ENCODE measurements around the gene NHLRC1. TPM values are rescaled to one million over a fixed set of nuclear protein-coding genes. Genes with fewer than 3 reads are reported as not detected.
A peak's percentile ranks its signal among the peaks of the same experiment; 100 is the strongest.

NHLRC1 gene
- total RNA-seq, 2 donors from 2014 or later = 2.3 TPM

DNA sequence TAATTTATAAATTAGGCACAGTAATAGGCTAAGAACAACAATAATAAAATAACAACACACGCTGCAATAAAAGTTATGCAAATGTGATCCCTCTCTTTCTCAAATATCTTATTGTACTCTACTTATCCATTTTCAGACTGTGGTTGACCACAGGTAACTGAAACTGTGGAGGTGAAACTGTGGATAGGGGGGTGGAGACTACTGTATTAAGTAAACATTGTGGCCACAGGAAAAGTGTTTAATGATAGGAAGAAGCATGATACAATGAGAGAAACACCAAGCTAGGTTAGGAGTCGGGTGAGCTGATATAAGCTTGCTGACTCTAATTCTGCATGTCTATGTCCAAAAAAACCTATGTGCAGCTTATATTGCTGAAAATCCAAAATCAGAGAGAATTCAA lies 23.0 kb downstream of the NHLRC1 start:
- intact Hi-C loops (cut with DNase I, micrococcal nuclease) = no loop called here
- no peak for DNase-seq
- no peak for ATAC-seq

DNA sequence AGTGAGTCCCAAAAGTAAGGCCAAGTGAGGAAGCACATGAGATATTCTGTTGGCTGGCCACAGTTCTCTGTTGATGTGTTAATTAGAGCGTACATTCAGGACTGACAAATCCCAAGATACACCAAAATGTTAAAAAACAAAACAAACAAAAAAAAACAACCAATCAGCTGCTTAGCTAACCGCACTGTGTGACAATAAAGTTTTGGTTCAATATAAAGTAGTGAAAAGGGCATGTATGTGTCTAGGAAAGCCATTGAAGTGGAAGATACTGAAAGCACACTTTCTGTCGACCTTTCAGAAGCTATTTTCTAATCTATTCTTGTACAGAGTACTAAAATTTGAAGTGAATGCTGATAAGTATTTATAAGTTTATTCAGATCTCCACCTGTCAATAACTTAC lies 26.1 kb downstream of the NHLRC1 start:
- ATAC-seq = no peak
- intact Hi-C loops (cut with DNase I, micrococcal nuclease) = no loop called here
- no peak for DNase-seq

DNA sequence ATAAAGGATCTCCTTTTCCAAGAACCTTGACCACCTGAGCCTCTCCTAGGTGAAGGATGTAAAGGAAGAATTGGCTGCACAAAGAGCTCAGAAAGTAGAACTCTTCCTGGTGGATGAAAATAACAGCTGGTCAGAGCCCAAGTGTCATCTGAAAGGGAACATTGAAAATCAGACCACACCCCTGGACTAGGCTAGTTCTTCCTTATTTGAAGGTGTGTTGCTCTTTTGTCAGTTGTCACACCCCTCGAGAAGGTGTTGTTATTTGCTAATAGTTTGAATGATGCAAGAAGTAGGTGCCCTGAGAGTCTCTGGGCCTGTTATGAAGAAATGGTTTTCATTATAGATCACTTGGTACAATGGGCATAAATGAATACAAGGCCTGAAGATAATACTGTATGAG lies 31.1 kb downstream of the NHLRC1 start:
- ATAC-seq = peak; percentile 98
- intact Hi-C loops (cut with DNase I, micrococcal nuclease) = no loop called here
- no peak for DNase-seq

DNA sequence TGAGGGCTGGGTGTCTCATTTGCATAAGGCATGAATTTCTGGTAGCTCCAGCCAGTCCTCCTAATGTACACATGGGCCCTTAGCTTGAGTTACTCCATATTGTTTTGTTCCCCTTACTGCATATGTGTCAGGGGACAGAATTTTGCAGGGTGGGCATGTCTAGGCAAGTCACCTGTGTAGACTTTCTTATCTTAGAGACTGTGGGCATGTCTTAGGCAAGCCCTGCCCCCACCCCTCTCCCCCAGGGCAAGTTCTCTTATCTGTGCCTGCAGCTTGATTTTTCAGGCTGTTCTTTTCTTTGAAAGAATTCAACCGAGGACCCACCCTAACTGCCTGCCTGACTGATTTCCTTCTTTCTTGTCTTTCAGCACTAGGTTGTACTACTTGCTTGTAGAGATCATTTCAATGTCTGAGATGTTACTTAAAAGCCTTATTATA lies 32.1 kb downstream of the NHLRC1 start:
- intact Hi-C loops (cut with DNase I, micrococcal nuclease) = no loop called here
- no peak for ATAC-seq

DNA sequence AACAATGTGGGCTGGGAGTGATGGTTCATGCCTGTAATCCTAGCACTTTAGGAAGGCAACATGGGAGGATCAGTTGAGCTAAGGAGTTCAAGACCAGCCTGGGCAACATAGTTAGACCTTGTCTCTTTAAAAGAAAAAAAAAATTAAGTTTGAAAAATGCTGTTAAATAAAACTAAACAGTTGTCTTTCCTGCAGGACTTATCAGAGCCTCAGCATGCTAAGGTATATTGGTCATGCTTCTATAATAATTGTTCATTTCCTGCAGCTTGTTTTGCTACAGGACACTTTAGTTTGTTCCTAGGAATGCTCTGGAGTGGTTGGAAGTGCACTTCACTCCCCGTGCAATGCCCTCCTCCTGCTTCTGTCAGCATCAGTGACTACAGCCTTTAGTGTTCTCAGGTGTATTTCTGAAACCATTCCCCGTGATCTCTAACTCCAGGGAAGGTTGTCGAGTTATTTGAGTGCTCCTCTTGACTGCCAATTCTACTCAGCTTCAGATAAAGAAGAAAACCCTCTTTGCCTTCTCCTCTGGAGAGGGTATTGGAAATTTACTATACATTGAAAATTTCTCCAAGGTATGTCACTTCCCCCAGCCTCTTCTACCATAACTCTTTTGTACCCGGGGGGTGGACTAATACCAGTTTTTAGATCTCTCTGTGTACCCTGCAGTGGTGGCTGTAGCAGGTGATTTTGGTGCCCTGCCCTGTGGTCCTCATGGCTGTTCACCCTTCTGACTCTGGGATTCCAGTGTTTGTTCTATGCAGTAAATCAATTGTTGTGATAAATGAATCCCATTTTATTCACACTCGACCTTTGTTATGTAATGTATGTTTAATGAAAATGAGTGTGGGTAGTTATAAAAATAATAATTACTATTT lies 33.8 kb downstream of the NHLRC1 start:
- ATAC-seq = no peak
- DNase-seq = no peak
- intact Hi-C loops (cut with DNase I, micrococcal nuclease) = no loop called here

More for the DNA sequence above, 32.1 kb downstream of the NHLRC1 start:
- no peak for DNase-seq

DNA sequence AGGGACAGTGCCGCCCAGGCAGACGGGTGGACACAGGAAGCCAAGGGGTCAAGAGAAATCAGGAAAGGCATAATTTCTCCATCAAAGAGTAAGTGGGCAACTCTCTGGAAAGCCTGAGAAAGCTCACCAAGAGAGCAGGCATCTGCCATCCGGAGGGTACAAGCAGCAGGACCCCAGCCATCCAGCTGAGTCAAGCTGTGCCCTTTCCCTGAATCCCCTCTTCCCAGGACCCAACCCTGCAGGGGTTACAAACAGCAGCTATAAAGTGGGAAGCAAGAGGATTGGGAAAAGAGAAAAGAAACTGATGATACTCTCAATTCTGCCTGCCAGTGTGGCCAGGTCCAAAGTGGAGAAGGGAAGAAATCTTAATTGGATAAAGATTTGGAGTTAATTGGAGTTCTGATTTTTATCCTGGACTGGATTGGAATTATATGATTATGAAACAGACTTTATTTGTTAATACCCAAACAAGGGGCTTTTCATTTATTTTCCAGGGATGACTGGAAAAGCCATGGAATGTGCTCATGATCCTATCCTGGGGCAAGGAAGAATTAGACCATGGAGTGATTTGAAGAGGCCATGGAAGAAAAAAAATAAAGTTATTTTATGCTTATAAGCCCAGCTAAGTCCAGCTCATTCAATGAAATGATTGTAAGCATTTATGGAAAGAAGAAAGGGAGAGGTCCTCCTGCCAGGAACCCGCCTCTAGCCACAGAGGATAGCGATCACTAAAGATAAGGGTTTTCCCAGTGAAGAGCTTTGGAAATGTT lies 34.9 kb downstream of the NHLRC1 start:
- no peak for DNase-seq
- intact Hi-C loops (cut with DNase I, micrococcal nuclease) = no loop called here
- no peak for ATAC-seq

DNA sequence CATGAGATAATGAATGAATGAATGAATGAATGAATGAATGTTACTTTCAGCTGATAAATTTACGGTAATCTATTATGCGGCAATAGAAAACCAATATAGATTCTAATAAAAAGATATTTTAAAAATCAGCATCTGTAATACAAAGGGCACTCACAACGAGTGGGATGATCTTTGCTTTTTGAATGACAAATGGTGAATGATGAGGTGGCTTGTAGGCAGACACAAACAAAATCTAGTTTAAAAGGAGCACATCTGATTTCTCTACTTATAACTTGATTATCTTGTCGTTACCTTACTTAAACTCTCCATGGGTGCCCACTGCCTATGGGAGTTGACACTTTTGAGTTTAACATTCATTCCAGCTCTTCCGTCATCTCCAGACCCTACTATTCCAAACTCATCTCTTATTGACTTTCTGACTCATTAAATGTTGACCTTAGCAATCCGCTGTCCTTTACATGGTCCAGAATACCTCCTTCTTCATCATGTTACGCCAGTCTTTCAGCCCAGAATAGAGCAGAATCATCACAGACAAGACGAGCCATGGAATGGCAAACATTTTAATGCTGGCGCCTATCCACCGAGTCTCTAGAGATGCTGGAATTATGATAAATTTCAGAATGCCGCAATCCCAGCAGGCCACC lies 41.3 kb downstream of the NHLRC1 start:
- intact Hi-C loops (cut with DNase I, micrococcal nuclease) = no loop called here
- no peak for ATAC-seq

DNA sequence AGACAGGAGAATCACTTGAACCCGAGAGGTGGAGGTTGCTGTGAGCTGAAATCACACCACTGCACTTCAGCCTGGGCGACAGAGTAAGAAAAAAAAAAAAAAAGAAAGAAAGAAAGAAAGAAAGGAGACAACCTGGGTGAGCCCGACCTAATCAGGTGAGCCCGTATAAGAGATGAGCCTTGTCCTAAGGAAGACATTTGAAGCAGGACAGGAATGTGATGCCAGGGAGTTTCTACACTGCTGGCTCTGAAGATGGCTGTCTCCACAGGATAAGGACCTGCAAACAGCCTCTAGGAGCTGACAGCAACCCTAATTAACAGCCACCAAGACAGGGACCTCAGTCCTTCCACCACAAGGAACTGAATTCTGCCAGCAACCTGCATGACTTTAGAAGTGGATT lies 41.9 kb downstream of the NHLRC1 start:
- ATAC-seq (no peak), DNase-seq (no peak)
- intact Hi-C loops (cut with DNase I, micrococcal nuclease) = no loop called here

More for the DNA sequence above, 41.3 kb downstream of the NHLRC1 start:
- no peak for DNase-seq

DNA sequence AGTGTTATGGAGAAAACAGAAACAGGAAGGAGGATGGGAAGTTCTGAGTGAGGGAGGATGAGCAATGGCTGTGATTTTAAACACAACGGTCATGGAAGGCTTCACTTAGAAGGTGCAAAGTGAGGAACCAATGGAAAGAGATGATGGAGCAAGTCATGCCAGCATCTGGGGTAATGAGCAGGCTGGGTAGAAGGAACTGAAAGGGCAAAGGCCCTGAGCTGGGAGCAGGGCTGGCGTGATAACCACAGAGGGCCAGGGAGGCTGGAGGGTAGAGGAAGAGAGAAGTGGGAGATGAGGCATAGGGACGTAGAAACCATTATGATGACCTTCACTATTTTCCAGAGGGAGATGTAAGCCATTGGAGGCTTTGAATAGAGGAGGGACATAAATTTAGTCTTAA lies 43.6 kb downstream of the NHLRC1 start:
- intact Hi-C loops (cut with DNase I, micrococcal nuclease) = no loop called here
- no peak for DNase-seq
- ATAC-seq = no peak

DNA sequence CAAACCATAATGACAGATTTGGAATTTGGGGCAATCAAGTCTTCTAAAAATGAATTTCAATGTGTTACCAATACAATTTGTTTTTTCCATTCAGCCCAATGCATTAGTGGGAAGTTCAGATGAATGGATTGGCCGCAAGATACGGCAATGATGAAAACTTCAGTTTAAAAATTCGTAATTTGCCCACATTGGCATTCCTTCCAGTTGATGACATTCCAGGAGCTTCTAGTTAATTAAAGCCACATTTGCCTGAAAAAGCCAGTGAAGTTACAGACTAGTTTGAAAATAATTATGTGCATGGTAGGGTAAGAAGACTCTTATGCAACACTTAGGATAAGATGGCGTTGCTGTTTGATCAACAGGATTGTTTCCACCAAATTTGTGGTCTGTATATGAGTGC lies 46.2 kb downstream of the NHLRC1 start:
- ATAC-seq (no peak), DNase-seq (no peak)
- intact Hi-C loops (cut with DNase I, micrococcal nuclease) = no loop called here

DNA sequence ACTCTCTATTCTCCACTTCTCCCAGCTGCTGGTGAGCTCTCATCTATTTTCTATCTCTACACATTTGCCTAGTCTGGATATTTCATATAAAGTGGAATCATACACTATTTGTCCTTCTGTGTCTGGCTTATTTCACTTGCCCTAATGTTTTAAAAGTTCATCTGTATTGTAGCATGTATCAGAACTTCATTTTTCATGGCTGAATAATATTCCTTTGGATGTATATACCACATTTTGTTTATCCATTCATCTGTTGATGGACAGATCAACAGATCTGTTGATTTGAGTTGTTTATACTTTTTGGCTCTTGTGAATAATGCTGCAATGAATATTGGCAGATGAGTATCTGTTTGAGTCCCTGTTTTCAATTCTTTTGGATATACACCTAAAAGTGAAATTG lies 49.6 kb downstream of the NHLRC1 start:
- intact Hi-C loops (cut with DNase I, micrococcal nuclease) = no loop called here
- no peak for ATAC-seq
- no peak for DNase-seq

DNA sequence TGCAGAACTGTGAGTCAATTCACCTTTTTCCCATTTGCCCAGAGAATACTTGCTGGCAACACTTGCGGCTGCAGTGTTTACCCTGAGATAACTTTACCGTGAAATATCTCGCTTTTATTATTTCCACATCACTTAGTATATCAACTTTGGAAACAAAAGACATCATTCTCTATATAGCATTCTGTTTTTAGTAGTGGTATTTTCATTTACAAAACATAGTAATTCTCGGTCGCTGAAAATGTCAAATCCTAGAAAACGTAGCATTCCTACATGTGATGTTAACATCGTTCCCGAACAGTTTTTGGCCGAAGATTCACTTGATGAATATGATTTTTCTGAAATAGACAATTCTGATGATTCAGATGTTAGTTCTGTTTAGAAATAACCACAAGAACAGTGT lies 52.0 kb downstream of the NHLRC1 start:
- no peak for ATAC-seq
- intact Hi-C loops (cut with DNase I, micrococcal nuclease) = no loop called here
- no peak for DNase-seq

Other genes starting within 250 kb of the NHLRC1 start
- gene KIF13A, start 135.0 kb downstream of the NHLRC1 start, total RNA-seq = 10 to 100 TPM; 40.5 to 47.0 TPM
- gene TPMT, start 32.4 kb upstream of the NHLRC1 start, total RNA-seq = 10 to 100 TPM; 53.4 to 60.0 TPM
- 10 to 100 TPM; 33.7 to 38.3 TPM for gene KDM1B, start 32.7 kb upstream of the NHLRC1 start, total RNA-seq
- 10 to 100 TPM; 73.7 to 75.7 TPM for gene DEK, start 141.9 kb upstream of the NHLRC1 start, total RNA-seq